Activated CD8-positive, alpha-beta T cell treated with anti-CD3 and anti-CD28 coated beads, Interleukin-2, amount 10 ng/mL, durations not matched to agents 7 days and 5 days (primary cell): ENCODE measurements around the gene PHF14. TPM values are rescaled to one million over a fixed set of nuclear protein-coding genes. Genes with fewer than 3 reads are reported as not detected.

Experiments
- ATAC-seq: fragments of 150-1000 bp; cut with Tn5 transposase; one replicate; pipeline ENCODE4 v1.10.0; 2021; ENCODE audit warnings: moderate library complexity
- CTCF ChIA-PET: fragments of 350-600 bp; sonication (Branson Sonifier 250); formaldehyde crosslinking; loops from one replicate; lab custom pipeline; 2021; ENCODE audit warnings: antibody characterized with exemption; lab: Charles Lee
- POLR2A ChIA-PET: fragments of 350-600 bp; sonication (Branson Sonifier 250); formaldehyde crosslinking; loops from one replicate; lab custom pipeline; 2021; ENCODE audit warnings: antibody characterized with exemption; lab: Charles Lee
- DNase-seq: peaks from one replicate; pipeline ENCODE4 v3.0.0-alpha.2; 2020
- H3K27ac Mint-ChIP-seq: one replicate; pipeline ENCODE4 v1.8.0; 2021; ENCODE audit warnings: mild to moderate bottlenecking, mixed read lengths
- H3K27me3 Mint-ChIP-seq: one replicate; pipeline ENCODE4 v1.8.0; 2021; ENCODE audit warnings: low read depth, mixed read lengths
- H3K36me3 Mint-ChIP-seq: one replicate; pipeline ENCODE4 v1.8.0; 2021; ENCODE audit warnings: low read depth, mixed read lengths
- H3K4me1 Mint-ChIP-seq: one replicate; pipeline ENCODE4 v1.8.0; 2021; ENCODE audit warnings: low read depth, mixed read lengths
- H3K4me3 Mint-ChIP-seq: one replicate; pipeline ENCODE4 v1.8.0; 2021; ENCODE audit warnings: mild to moderate bottlenecking, mixed read lengths
- H3K9me3 Mint-ChIP-seq: one replicate; pipeline ENCODE4 v1.8.0; 2022; ENCODE audit warnings: mixed read lengths; ENCODE audit not compliant: insufficient read depth
- total RNA-seq, 2 experiments: library from RNA; stranded (reverse); gene quantifications; one replicate each; pipeline ENCODE4 v1.2.3, GENCODE V29; 2021

PHF14 gene
- total RNA-seq, 2 experiments from 2014 or later: 32.1 to 37.8 TPM

- no peaks in the 10 kb centered on the region for H3K27me3 Mint-ChIP-seq
- CTCF ChIA-PET: no interaction called here
- no peak overlapping the region for H3K4me3 Mint-ChIP-seq
- DNase-seq (no peak), ATAC-seq (no peak)
- no peaks in the 10 kb centered on the region for H3K4me1 Mint-ChIP-seq
- POLR2A ChIA-PET: no interaction called here
- no peak overlapping the region for H3K27ac Mint-ChIP-seq
- no peaks in the 10 kb centered on the region for H3K36me3 Mint-ChIP-seq
- H3K9me3 Mint-ChIP-seq: no peaks in the 10 kb centered on the region
These were observed 187.8 kb downstream of the PHF14 start for GRCh38 chr7:11161499-11161898.

- Mint-ChIP-seq H3K36me3 (no peaks in the 10 kb centered on the region), H3K27me3 (no peaks in the 10 kb centered on the region), H3K27ac (no peak overlapping the region), H3K4me1 (no peaks in the 10 kb centered on the region), H3K4me3 (no peak overlapping the region), H3K9me3 (no peaks in the 10 kb centered on the region)
- CTCF ChIA-PET: no interaction called here
- DNase-seq (no peak), ATAC-seq (no peak)
- POLR2A ChIA-PET: no interaction called here
These were observed 189.5 kb downstream of the PHF14 start for GRCh38 chr7:11163220-11163619.

GRCh38 chr7:11166051-11166450, 192.4 kb downstream of the PHF14 start:
- Mint-ChIP-seq H3K27ac (no peak overlapping the region), H3K4me3 (no peak overlapping the region), H3K4me1 (no peaks in the 10 kb centered on the region), H3K9me3 (no peaks in the 10 kb centered on the region), H3K36me3 (no peaks in the 10 kb centered on the region), H3K27me3 (no peaks in the 10 kb centered on the region)
- DNase-seq (no peak), ATAC-seq (no peak)
- ChIA-PET POLR2A (no interaction called here), CTCF (no interaction called here)

- Mint-ChIP-seq H3K4me1 (no peaks in the 10 kb centered on the region), H3K27me3 (no peaks in the 10 kb centered on the region), H3K4me3 (no peak overlapping the region), H3K9me3 (no peaks in the 10 kb centered on the region), H3K27ac (no peak overlapping the region), H3K36me3 (no peaks in the 10 kb centered on the region)
- ATAC-seq (no peak), DNase-seq (no peak)
- CTCF ChIA-PET: no interaction called here
- POLR2A ChIA-PET: no interaction called here
These were observed 195.0 kb downstream of the PHF14 start for GRCh38 chr7:11168650-11169170.

- Mint-ChIP-seq H3K4me3 (no peak overlapping the region), H3K4me1 (no peaks in the 10 kb centered on the region), H3K36me3 (no peaks in the 10 kb centered on the region), H3K27ac (no peak overlapping the region), H3K9me3 (no peaks in the 10 kb centered on the region), H3K27me3 (no peaks in the 10 kb centered on the region)
- POLR2A ChIA-PET: no interaction called here
- CTCF ChIA-PET: no interaction called here
- no peak for DNase-seq
- no peak for ATAC-seq
These were observed 196.5 kb downstream of the PHF14 start for GRCh38 chr7:11170175-11170574.

- no peaks in the 10 kb centered on the region for H3K4me1 Mint-ChIP-seq
- H3K4me3 Mint-ChIP-seq: no peak overlapping the region
- ATAC-seq (no peak), DNase-seq (no peak)
- H3K36me3 Mint-ChIP-seq: no peaks in the 10 kb centered on the region
- H3K9me3 Mint-ChIP-seq: no peaks in the 10 kb centered on the region
- no peak overlapping the region for H3K27ac Mint-ChIP-seq
- ChIA-PET CTCF (no interaction called here), POLR2A (no interaction called here)
- no peaks in the 10 kb centered on the region for H3K27me3 Mint-ChIP-seq
These were observed 197.3 kb downstream of the PHF14 start for GRCh38 chr7:11170863-11171568.

- Mint-ChIP-seq H3K9me3 (no peaks in the 10 kb centered on the region), H3K27me3 (no peaks in the 10 kb centered on the region), H3K4me3 (no peak overlapping the region), H3K27ac (no peak overlapping the region), H3K36me3 (no peaks in the 10 kb centered on the region), H3K4me1 (no peaks in the 10 kb centered on the region)
- ChIA-PET POLR2A (no interaction called here), CTCF (interaction anchor here (1.0 kb wide), 1 partner anchor 40 kb away, joined by 5 read pairs; no protein-coding TSS in a partner anchor)
- DNase-seq (no peak), ATAC-seq (no peak)
These were observed 198.0 kb downstream of the PHF14 start for GRCh38 chr7:11171569-11172192.

GRCh38 chr7:11172835-11173234, 199.2 kb downstream of the PHF14 start:
- CTCF ChIA-PET: interaction anchor here (1.0 kb wide), 1 partner anchor 39 kb away, joined by 5 read pairs; no protein-coding TSS in a partner anchor
- POLR2A ChIA-PET: no interaction called here
- Mint-ChIP-seq H3K27ac (no peak overlapping the region), H3K4me1 (no peaks in the 10 kb centered on the region), H3K36me3 (no peaks in the 10 kb centered on the region), H3K4me3 (no peak overlapping the region), H3K9me3 (no peaks in the 10 kb centered on the region), H3K27me3 (no peaks in the 10 kb centered on the region)
- ATAC-seq: no peak
- DNase-seq: no peak

GRCh38 chr7:11175371-11175770, 201.7 kb downstream of the PHF14 start:
- DNase-seq: no peak
- ChIA-PET POLR2A (no interaction called here), CTCF (interaction anchor here (2.4 kb wide), 1 partner anchor 36 kb away, joined by 9 read pairs; no protein-coding TSS in a partner anchor)
- no peak overlapping the region for H3K4me3 Mint-ChIP-seq
- no peaks in the 10 kb centered on the region for H3K9me3 Mint-ChIP-seq
- H3K4me1 Mint-ChIP-seq: no peaks in the 10 kb centered on the region
- ATAC-seq: no peak
- no peaks in the 10 kb centered on the region for H3K36me3 Mint-ChIP-seq
- H3K27me3 Mint-ChIP-seq: no peaks in the 10 kb centered on the region
- H3K27ac Mint-ChIP-seq: no peak overlapping the region

- Mint-ChIP-seq H3K4me3 (no peak overlapping the region), H3K36me3 (no peaks in the 10 kb centered on the region), H3K27me3 (no peaks in the 10 kb centered on the region), H3K27ac (no peak overlapping the region), H3K4me1 (no peaks in the 10 kb centered on the region), H3K9me3 (no peaks in the 10 kb centered on the region)
- ChIA-PET POLR2A (no interaction called here), CTCF (interaction anchor here (2.4 kb wide), 1 partner anchor 36 kb away, joined by 9 read pairs; no protein-coding TSS in a partner anchor)
- ATAC-seq: no peak
- no peak for DNase-seq
These were observed 202.2 kb downstream of the PHF14 start for GRCh38 chr7:11175887-11176286.

GRCh38 chr7:11176985-11177555, 203.4 kb downstream of the PHF14 start:
- H3K4me1 Mint-ChIP-seq: no peaks in the 10 kb centered on the region
- ChIA-PET CTCF (interaction anchor here (2.4 kb wide), 1 partner anchor 34 kb away, joined by 9 read pairs; no protein-coding TSS in a partner anchor), POLR2A (no interaction called here)
- H3K36me3 Mint-ChIP-seq: no peaks in the 10 kb centered on the region
- DNase-seq (no peak), ATAC-seq (no peak)
- H3K27ac Mint-ChIP-seq: no peak overlapping the region
- no peaks in the 10 kb centered on the region for H3K27me3 Mint-ChIP-seq
- H3K9me3 Mint-ChIP-seq: no peaks in the 10 kb centered on the region
- H3K4me3 Mint-ChIP-seq: no peak overlapping the region

GRCh38 chr7:11177793-11178192, 204.1 kb downstream of the PHF14 start:
- Mint-ChIP-seq H3K4me1 (no peaks in the 10 kb centered on the region), H3K27me3 (no peaks in the 10 kb centered on the region), H3K27ac (no peak overlapping the region), H3K36me3 (no peaks in the 10 kb centered on the region), H3K9me3 (no peaks in the 10 kb centered on the region), H3K4me3 (no peak overlapping the region)
- ChIA-PET CTCF (interaction anchor here (2.4 kb wide), 1 partner anchor 34 kb away, joined by 9 read pairs; no protein-coding TSS in a partner anchor), POLR2A (no interaction called here)
- ATAC-seq (no peak), DNase-seq (no peak)
